HG03520 (cell line): Measurements from ENCODE around the gene MPRIP.

Source experiments
- ATAC-seq: cut with Tn5 transposase; IDR thresholded peaks from one replicate; pipeline ENCODE4 v1.9.1; 2021; ENCODE audit warnings: mild to moderate bottlenecking, moderate library complexity; ENCODE audit not compliant: unreplicated experiment

MPRIP gene

DNA sequence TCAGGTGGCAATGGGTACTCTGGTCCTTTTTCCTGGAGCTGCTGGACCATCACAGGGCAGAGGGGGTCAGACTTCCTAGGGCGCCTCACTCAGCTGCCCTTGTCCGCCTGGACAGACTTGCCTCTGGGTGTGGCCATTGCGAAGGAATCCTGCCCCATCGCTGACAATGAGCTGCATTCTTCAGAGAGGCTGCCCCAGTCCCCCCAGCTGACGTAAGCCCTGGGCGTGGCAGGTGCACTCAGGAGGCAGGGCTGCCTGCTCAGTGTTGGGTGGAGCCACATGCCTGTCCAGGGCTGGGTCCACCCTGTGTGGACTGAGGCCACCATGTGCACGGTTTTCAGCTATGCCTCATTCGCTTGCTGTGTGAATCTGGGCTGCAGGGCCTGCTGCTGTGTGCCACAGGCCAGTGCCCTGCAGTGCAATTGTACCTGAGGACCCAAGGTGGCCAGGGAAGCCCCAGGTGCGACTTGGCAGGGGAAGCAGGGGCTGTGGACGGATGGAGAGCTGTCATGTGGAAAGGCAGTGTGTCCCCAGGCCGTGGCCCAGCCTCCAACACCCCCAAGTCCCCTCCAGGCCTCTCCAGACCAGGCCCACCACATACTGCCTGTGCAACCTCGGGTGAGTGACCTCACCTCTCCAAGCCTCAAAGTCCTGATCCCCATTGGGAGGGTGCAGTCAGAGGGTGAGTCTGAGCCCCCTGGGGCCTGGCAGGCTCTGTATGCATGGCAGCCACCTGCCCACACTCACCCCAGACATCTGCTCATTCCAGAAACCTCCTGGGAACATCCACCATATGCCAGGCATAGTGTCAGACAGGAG is 14.0 kb upstream of the MPRIP start:
- ATAC-seq, result no peak

DNA sequence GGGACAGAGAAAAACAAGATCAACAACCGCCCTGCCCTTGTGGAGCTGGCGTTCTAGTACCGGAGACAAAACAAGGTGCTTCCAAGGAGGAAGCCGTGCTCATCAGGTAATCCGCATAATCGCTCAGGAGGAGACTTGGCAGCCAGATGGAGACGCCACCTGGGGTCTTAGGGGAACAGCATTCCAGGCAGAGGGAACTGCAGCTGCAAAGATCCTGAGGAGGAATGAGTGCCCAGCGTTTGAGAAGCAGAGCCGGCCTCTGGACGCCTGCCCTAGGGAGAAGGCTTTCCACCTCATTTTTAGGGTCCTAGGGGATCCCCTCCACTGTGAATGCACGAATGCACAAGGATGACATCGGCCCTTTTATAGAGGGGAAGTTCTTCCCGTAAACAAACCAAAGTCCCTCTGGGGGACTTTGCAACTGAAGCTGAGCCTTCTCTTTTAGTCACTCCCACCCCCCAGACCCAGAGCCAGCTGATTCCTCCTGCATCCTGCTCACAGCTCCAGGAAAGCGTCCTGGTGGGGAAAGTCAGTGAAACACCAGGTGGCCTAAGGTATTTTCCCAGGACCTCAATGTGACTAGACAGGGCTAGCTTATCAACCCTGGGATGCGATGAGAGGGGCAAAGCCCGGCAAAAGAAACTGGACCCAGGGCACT is 13.2 kb upstream of the MPRIP start:
- ATAC-seq, result no peak

DNA sequence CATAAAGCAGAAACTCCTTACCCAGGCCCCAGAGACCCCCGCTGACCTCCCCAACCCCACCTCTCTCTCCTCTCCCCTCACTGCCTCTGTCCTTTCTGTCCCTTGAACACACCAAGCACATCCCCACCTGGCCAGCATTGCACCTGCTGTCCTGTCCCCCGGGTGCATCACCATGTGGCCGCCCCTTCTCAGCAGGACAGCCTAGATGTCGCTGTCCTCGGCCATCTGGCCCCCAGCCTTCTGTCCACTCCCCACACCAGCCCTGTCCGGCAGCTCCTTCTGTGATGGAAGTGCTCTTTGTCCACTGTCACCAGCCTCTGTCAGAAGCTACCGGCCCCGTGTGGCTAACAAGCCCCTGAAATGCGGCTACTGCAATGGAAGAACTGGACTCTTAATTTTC is 12.3 kb upstream of the MPRIP start:
- no peak for ATAC-seq

- no peak for ATAC-seq
Measured at GRCh38 chr17:17030515-17031211, 11.6 kb upstream of the MPRIP start.

DNA sequence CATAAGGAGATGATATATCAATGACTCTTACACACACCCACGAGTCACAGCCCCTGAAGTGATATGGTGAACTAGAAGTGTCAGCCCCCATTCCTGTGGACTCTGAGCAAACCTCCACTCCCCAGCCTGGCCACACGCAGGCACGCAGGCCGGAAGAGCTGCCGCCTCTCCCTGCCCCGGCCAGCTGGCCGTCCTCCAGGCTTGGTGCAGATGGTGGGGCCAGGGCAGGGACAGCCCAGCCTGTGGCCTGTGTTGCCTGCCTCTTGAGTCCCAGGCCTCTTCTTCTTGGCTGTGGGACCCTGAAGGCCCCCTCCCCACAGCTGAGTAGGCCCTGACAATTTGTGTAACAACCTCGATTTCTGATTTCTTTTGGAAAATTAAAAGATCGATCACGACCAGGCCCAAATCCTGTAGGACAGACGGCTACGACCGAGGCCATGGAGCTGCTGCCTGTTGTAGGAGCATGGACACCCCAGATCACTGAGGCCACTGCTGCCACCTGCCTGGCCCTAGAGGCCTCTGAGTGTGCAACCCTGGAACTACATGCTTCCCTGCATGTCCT is 10.0 kb upstream of the MPRIP start:
- no peak for ATAC-seq

DNA sequence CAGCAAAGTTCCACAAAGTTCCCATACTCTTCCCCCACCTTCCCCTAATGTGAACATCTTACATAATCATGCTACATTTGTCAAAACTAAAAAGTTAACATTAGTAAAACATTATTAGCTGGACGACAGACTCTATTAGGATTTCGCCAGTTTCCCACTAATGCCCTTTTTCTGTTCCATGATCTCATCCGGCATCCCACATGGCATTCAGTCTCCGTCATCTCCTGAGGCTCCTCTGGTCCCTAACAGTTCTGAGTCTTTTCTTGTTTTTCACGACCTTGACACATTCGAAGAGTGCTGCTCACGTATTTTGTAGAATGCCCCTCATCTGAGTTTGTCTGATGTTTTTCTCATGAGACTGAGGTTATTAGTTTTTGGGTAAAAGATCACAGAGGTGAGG is 8.8 kb upstream of the MPRIP start:
- ATAC-seq, result no peak

GRCh38 chr17:17034026-17034425 is 8.2 kb upstream of the MPRIP start:
- no peak for ATAC-seq

DNA sequence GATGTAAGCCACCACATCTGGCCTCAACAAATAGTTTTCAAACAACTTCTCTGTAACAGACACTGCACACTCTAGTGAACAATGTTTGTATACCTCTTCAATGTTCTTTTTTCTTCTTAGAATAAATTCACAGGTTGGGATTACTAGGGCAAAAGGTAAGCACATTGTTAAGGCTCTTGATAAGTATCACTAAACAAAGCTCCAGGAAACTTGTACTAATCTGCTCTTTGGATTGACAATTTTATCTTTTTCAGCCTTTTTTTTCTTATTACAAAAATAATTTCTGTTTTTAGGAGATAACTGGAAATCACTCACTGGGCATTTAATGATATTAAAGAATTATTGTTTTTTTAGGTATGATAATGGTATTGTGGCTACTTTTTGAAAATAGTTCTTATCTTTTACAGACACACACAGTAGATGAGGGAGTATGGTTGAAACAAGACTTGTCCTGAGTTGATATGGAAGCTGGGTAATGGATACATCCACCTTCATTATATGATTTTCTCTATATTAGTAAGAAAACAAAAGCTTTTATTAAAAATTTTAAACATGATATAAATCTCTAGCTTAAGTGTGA is 7.7 kb upstream of the MPRIP start:
- no peak for ATAC-seq

GRCh38 chr17:17035490-17035889 is 6.8 kb upstream of the MPRIP start:
- ATAC-seq, result no peak

DNA sequence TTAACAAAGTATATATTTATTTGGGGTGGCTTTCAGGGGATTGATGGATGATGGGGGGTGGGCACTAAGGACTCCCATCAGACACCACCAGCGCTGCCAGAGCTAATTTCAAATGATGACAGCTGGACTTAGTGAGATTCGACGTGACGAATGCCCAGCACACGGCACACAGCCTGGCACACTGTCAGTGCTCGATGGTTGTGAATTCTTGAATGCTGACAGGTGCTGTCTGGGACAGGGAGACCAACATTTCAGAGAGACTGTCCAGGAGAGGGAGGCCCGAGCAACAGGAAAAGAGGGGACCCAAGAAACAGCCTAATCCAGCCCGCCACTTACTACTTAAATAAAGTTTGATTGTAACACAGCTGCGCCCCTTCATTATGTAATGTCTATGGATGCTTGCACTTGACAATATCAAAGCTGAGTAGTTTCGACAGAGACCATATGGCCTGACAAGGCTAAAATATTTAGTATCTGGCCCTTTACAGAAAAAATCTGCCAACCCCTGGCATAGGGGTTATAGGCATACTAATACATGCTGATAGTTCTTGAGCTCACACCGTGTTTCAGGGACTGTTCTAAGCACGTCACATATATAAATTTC is 6.2 kb upstream of the MPRIP start:
- no peak for ATAC-seq

DNA sequence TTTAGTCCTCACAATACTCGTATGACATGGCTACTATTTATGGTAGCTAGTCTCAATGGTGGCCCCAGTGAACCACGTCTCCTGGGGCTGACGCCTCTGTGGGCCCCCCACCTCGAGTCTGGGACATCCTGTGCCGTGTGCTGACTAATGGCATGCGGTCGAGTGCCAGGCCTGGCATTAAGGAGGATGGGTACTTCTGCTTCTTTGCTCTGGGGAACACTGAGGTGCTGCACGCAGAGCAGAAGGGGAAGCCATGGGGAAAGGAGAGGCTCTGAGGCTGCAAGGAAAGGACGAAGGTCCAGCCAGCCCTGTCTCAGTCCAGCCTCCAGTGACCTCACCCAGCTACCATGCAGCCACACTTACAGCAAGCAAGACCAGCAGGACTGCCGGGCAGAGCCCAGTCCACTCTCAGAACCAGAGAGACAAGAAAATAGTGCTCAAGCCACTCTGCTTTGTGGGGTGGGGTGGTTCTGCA is 5.7 kb upstream of the MPRIP start:
- no peak for ATAC-seq

GRCh38 chr17:17039911-17040310 is 2.3 kb upstream of the MPRIP start:
- ATAC-seq, result no peak

DNA sequence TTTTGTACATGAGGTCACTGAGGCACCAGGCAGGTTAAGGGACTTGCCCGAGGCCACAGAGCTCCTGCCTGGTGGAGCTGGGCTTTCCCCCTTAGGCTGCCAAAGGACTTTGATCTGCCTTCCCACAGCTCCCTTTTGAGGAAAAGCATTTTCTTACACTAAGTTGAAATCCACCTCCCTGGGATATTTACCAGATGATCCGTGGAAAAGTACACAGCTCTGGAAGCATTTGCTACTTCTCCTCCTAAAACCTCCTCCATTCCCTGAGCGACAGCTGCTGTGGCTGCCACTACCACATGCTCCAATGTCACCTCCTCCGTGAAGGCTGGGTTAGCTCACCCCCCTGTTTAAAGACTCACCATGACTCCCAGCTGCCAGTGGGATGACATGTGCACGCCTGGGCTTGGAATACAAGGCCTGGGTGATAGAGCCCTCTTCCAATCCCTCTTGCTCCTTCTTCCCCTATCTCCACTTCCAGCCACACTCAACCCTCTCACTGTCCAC is 1.2 kb upstream of the MPRIP start:
- ATAC-seq, result no peak

DNA sequence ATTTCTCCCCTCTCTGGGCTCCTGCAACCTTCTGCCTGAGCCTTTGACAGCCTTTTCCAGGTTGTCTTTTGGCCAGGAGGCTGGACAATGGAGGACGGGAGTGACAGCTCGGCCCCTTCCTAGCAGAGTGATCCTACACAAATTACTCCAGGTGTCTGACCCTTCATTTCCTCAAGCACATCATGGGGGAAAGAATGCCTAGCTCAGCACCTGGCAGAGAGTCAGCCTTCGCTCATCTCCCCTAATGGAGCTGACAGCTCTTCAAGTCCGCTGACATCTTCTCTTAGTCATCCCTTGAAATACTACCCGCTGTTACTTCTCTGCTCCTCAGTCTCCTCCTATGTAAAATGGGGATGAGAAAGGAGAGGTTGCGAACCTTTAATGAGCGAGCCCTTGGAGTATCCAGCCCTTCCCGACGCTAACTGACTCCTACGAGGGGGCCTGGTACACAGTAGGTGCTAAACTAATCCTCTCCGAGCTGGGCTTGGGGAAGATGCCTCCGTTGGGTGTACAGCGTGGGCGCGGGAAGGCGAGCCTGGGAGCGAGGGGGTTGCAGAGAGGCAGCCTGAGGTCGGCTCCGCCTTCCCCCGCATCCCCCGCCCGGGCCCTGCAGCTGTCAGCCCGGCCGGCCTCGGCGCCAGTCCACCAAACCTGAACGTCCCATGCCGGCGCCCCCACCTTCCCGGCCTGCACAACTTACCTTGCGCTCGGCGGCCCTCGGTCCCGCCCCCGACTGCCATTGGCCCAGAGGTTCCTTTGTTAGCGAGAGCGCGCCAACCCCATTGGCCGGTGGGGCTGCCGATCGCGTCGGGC is 480 bp upstream of the MPRIP start:
- peak; percentile 93 for ATAC-seq

DNA sequence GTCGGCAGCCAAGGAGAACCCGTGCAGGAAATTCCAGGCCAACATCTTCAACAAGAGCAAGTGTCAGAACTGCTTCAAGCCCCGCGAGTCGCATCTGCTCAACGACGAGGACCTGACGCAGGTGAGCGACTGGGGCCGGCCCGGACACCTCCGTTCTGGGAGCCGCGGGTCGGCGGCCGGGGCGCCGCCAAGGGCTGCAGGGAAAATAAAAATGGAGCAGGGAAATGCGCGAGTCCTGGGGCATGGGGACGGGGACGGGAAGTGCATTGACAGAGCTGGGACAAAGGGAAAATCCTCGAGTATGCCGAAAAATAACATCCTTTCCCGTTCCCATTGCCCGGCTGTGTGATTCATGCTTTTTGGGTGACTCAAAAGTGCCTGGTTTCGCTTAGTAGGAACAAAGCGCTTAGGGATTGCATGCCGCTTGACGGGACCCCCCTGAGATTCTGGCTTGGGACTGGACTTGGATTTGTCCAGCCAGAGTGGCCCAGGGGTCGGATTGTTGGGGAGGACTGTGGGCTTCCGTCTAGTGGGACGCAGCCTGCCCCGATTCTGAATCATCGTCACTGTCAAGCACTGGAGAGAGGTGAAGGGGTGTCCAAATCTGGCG is 699 bp downstream of the MPRIP start:
- ATAC-seq, result no peak

GRCh38 chr17:17043461-17044271 is 1.4 kb downstream of the MPRIP start:
- ATAC-seq, result no peak

GRCh38 chr17:17044846-17045561 is 2.7 kb downstream of the MPRIP start:
- no peak for ATAC-seq

DNA sequence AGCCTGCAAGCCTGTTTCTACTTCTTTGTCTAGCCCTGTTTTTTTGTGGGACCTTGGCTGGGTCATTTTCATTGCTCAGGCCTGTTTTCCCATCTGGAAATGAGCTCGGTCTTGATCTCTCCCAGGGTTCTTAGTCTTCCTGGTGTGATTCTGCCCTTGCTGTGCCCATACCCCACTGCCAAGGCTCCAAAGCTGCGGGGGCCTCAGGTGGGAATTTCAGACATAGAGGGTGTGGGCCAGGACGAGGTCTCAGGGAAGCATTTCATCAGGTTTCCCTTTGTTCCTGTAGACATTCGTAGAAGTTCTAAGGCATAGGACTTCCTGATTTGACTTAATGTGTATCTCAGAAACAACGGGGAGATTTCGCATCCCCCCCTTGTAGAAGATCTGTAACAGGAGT is 5.8 kb downstream of the MPRIP start:
- no peak for ATAC-seq
